NOMO-1 treated with dmso at 0.1 percent for 144 hours (cell line): ENCODE results near the gene HCAR1.
"Not testable (repeated sequence)": the region's sequence is repeated elsewhere in the genome, so short reads cannot be mapped to it uniquely, and the experiment has no call there.

Experiments used
- DNase-seq: peaks from one replicate; lab custom pipeline; 2025; ENCODE audit not compliant: unreplicated experiment; lab: John Stamatoyannopoulos, UW

Gene HCAR1

DNA sequence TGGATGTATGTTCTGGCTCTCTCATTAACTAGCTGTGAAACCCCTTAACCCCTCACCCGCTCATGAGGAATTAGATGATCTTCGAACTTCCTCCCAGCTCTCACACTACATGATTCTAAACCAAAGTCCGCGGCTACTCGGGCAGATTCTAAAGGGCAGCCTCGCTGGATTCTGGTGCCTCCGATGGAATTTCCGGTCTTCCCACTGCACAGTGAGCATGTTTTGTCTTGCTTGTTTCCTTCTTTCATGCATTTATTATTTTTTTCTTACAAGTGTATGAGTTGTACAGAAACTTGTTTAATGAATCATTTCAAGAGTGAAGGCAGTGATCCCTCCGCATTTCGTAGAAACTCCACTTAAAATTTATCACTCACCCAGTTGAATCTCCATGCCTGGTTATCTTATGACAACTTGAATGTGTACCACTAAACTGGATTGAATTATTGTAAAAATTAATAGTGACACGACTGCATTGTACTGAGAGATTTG is 9.5 kb downstream of the HCAR1 start:
- DNase-seq, result no peak

DNA sequence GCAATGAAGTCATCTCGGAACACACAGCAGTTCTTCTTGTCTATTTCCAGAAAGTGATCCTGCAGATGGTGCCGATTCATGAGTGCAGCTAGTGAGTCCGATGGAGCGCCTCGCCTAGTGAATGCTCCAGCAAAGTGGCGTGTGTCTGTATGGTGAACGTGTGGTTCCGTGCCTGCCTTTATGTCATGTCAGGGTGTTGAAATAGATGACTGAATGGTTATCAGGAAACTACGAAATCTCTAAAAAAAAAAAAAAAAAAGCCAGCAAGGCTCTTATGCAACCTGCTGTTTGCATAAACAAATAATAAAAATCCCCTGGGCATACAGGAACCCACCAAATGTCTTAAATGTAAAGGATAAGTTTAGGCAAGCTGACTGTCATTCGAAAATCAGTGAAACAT is 14.0 kb downstream of the HCAR1 start, which contains the start of gene HCAR3:
HCAR3 (minus strand) TSS at position 154 of the 400 bp plus-strand sequence; CDS start at position 80, 74 bp downstream.
- peak; percentile 48 for DNase-seq

DNA sequence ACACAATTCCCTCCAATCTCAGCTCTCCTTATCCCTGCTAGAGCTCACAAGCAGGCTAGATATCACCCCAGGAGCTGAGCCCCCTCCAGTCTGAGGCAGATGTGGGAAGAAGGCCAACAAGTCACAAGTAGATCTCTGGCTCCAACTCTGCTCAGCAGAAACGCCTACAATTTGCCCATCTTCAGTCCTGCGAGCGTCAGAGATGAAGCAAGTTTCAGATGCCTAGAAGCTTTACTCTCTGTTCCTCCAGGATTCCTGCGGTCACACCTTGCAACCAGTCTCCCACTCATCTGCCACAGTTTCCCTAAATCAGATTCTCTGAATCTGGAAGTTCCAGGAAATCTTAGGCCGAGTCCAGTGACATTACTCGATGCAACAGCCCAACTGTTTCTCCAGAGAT is 15.4 kb downstream of the HCAR1 start:
- not testable (repeated sequence) for DNase-seq

GRCh38 chr12:122713491-122714188 is 17.0 kb downstream of the HCAR1 start:
- DNase-seq, result not testable (repeated sequence)

GRCh38 chr12:122711266-122711665 is 19.4 kb downstream of the HCAR1 start:
- peak; percentile 26 for DNase-seq

- not testable (repeated sequence) for DNase-seq
Observed at GRCh38 chr12:122710341-122710740, 20.3 kb downstream of the HCAR1 start.

GRCh38 chr12:122709287-122709686 is 21.4 kb downstream of the HCAR1 start:
- not testable (repeated sequence) for DNase-seq

- DNase-seq, result not testable (repeated sequence)
Observed at GRCh38 chr12:122703841-122704240, 26.8 kb downstream of the HCAR1 start.

- DNase-seq, result peak; percentile 81
Observed at GRCh38 chr12:122702890-122703611, 27.6 kb downstream of the HCAR1 start, which contains the start of gene HCAR2. Gene HCAR2, minus strand, starts transcription at chr12:122703357. Its CDS starts 74 bp downstream, at chr12:122703283.

DNA sequence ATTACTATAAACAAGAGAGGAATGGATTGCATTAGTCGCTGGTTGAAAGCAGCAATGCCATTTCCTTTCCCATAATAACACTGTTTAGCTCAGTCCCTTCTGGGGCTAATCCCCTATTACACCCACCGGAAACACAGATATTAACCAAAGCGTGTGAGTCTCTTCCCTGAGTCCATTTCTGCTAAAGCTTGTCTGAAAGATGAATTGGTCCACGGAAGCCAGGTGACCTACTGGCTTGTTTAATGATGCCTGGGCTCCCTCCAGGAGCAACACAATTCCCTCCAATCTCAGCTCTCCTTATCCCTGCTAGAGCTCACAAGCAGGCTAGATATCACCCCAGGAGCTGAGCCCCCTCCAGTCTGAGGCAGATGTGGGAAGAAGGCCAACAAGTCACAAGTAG is 29.2 kb downstream of the HCAR1 start:
- not testable (repeated sequence) for DNase-seq

GRCh38 chr12:122700038-122700710 is 30.5 kb downstream of the HCAR1 start:
- not testable (repeated sequence) for DNase-seq

DNA sequence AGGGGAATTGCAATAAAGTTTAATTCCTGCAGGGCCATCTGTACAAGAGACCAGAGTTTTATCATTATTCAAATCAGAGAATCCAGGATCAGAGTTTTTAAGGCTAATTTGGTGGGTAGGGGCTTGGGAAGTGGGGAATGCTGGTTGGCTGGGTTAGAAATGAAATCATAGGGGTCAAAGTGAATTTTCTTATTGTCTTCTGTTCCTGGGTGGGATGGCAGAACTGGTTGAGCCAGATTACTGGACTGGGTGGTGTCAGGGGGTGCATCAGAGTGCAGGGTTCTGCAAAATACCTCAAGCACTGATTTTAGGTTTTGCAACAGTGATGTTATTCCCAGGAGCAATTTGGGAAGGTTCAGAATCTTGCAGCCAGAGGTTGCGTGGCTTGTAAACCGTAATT is 33.7 kb downstream of the HCAR1 start:
- DNase-seq, result not testable (repeated sequence)

DNA sequence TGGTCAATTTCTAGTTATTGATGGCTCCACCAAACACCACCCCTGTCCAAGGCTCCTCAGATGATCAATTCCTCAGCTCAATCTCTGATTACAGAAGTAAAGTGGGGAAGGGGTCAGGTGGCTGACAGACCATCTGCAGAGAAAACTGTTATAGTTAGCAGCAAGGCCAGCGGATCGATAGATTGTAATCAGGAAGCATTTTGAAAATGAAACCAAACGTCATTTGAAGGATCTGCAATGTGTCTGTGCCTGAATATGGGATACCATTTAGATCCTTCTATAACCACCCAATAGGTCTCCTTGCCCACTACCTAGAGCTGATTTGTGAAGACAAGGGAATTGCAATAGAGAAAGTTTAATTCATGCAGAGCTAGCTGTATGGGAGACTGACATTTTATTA is 39.1 kb downstream of the HCAR1 start:
- no peak for DNase-seq

DNA sequence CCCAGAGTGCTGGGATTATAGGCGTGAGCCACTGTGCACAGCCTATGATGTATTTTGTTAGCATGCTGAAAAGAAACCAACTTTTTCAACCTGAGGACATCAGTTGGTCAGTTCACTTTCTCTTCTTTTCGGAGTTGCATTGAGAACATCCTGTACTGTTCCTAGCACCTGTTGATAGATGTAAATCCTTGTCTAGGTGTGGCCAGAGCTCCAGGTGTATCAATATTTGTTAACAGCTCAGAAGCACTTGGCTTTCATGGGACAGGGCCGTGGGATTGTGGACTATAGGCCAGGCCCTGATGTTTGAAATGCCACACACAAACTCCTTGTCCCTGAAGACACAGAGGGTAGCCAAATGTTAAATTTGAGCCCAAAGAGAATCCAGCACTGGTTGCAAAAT is 42.4 kb downstream of the HCAR1 start:
- DNase-seq, result no peak

GRCh38 chr12:122687086-122687485 is 43.6 kb downstream of the HCAR1 start:
- no peak for DNase-seq

DNA sequence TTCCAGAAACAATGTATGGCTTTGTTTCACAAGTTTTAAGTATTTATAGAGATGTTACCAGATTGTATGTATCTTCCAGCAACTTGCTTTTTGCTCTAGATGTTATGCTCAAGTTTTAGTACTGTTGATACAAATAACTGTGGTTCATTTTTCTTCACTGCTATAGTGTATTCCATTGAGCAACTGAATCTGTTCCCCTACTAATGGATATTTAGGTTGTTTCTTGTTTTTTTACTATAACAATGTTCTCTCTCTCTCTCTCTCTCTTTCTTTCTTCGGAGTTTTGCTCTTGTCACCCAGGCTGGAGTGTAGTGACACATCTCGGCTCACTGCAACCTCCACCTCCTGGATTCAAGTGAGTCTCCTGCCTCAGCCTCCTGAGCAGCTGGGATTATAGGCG is 44.1 kb downstream of the HCAR1 start:
- DNase-seq, result no peak

GRCh38 chr12:122684297-122684813 is 46.3 kb downstream of the HCAR1 start:
- DNase-seq, result no peak

DNA sequence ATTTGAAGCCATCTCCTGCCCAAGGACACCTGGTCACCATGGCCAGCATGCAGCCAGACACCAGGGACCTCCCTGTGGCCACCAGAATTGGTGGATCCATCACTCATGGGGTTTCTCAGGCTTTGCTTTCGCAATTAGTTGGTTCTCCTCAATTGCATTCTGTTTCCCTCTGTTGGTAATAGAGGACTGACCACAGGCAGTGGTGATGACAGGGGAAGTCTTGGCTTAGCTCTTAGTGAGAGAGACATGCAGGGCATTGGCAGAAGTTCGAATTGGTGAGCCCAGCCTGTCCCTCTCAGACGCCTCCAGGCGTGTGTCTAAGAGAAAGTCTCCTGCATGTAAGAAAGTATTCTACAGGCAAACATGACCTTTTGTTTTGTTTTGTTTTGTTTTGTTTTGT is 48.8 kb downstream of the HCAR1 start:
- DNase-seq, result peak; percentile 71

DNA sequence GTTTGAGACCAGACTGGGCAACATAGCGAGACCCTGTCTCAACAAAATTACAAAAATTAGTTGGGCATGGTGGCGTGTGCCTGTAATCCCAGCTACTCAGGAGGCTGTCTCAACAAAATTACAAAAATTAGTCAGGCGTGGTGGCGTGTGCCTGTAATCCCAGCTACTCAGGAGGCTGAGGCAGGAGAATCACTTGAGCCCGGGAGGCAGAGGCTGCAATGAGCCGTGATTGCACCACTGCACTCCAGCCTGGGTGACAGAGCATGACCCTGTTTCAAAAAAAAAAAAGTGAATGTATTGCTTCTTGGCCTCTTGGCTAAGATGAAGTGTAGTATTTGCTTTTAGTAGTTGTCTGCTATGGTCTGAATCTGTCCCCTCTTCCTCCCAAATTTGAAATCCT is 49.7 kb downstream of the HCAR1 start:
- not testable (repeated sequence) for DNase-seq

DNA sequence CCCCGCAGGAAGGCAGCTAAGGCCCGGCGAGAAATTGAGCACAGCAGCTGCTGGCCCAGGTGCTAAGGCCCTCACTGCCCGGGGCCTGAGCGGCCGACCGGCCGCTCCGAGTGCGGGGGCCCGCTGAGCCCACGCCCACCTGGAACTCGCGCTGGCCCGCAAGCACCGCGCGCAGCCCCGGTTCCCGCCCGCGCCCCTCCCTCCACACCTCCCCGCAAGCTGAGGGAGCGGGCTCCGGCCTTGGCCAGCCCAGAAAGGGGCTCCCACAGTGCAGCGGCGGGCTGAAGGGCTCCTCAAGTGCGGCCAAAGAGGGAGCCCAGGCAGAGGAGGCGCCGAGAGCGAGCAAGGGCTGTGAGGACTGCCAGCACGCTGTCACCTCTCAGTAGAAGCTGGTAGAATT is 53.9 kb downstream of the HCAR1 start:
- not testable (repeated sequence) for DNase-seq
